Sigmoid colon (tissue), 7 donors: ENCODE data around the gene BCAS3. TPM values are rescaled to one million over a fixed set of nuclear protein-coding genes. Genes with fewer than 3 reads are reported as not detected.

ENCODE experiments used
- DNase-seq: peaks from one replicate; pipeline ENCODE4 v3.0.0-alpha.2; 2019
- H3K27ac ChIP-seq, 4 donors: fragments of 200-600 bp; sonication (generic); one replicate each; pipeline ENCODE4 v1.5.1; 2016 to 2019; ENCODE audit warnings: mild to moderate bottlenecking in 1 of 4
- H3K27me3 ChIP-seq, 3 donors: fragments of 200-600 bp; sonication (generic); one replicate each; pipeline ENCODE4 v1.5.1; 2019; ENCODE audit warnings: mild to moderate bottlenecking in 1 of 3
- H3K36me3 ChIP-seq, 4 donors: fragments of 200-600 bp; sonication (generic); one replicate each; pipeline ENCODE4 v1.5.1; 2016 to 2019
- H3K4me1 ChIP-seq, 4 donors: fragments of 200-600 bp; sonication (generic); one replicate each; pipeline ENCODE4 v1.5.1; 2017 to 2019
- H3K4me3 ChIP-seq, 4 donors: fragments of 200-600 bp; sonication (generic); one replicate each; pipeline ENCODE4 v1.5.1; 2017 to 2019; ENCODE audit warnings: mild to moderate bottlenecking in 2 of 4, moderate library complexity in 1 of 4
- H3K9me3 ChIP-seq, 4 donors: fragments of 200-600 bp in 3 of 4; sonication (generic) in 3 of 4; one replicate each; pipeline versions ENCODE4 v1.5.1 to v1.6.1; 2013 to 2019
- EP300 ChIP-seq, 4 donors: sonication (generic); formaldehyde crosslinking; IDR thresholded peaks; one replicate each; pipeline ENCODE4 v1.6.1; 2017; ENCODE audit warnings: antibody characterized with exemption in 4 of 4
- POLR2A ChIP-seq, 2 donors: fragments of 450-650 bp; IDR thresholded peaks; one replicate each; pipeline ENCODE4 v1.6.1; 2016; ENCODE audit warnings: antibody characterized with exemption in 2 of 2, mild to moderate bottlenecking in 2 of 2, moderate library complexity in 2 of 2
- POLR2AphosphoS5 ChIP-seq, 4 donors: sonication (generic); formaldehyde crosslinking; IDR thresholded peaks; one replicate each; pipeline ENCODE4 v1.6.1; 2017; ENCODE audit warnings: antibody characterized with exemption in 4 of 4
- WGBS, 2 donors: extraction: QIAGEN DNeasy Blood & Tissue Kit; methylation state at CpG; one replicate each; pipeline ENCODE4 v1.1.7; 2013; 5-methylcytosine and 5-hydroxymethylcytosine counted together
- intact Hi-C: fragments of 100-400 bp; cut with DNase I; formaldehyde crosslinking; loops from one replicate; pipeline ENCODE4 v1.15.1; 2023
- polyA plus RNA-seq, 3 donors: library from polyadenylated mRNA; stranded (reverse); fragments of 200-250 nt; gene quantifications; one replicate each; pipeline ENCODE4 v1.2.3, GENCODE V29; 2013
- total RNA-seq, 4 donors: library from RNA; depleted of rRNA; stranded (reverse); fragments of >200 nt; gene quantifications; one replicate each; pipeline ENCODE4 v1.1.0, GENCODE V29; 2016
- TF ChIP-seq, protein P1 (sequence below), 4 experiments: fragments of 450-650 bp in 3 of 4; fragments of 200-600 bp in 1 of 4; IDR thresholded peaks; one replicate each; pipeline ENCODE4 v1.5.1; 2016 to 2019; ENCODE audit warnings: antibody characterized with exemption in 4 of 4, mild to moderate bottlenecking in 3 of 4, moderate library complexity in 2 of 4
- donor health status: healthy with polysubstance abuse.
- donor health status: Bipolar disorder and iron deficiency.
- donor health status: healthy.

Gene BCAS3
- total and polyA plus RNA-seq, 7 donors = 6.3 to 38.5 (median 28.5) TPM

DNA sequence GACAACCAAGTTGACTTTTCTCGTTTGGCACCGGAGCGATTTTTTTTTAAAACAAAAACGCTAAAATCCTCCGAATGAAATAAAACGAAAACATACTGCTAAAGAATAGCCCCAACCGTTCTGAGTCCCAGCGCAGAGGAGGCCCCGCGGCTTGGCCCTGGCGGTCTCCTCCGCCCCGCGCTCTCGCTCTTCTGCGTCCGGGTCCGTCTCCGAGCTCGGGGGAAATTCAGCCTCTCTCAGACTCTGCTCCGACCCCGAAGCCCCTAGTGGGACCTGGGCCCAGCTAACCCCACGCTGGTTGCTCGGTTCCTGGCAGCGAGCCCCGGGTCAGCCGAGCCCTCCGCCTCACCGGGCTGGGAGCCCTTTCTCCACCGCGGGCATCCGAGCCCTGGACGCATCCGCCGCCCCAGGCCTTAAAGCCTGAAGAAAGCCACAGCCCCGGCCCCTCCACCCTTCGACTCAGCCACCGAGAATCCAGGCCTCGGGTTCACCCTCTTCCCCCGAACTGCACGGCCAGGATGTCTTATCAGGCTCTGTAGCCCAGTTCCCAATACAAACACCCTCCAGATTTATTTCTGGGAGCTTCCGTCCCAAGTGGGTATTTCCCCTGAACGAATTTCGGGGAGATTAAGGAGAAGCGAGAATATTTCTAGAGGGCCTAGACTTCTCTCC lies 723.2 kb downstream of the BCAS3 start:
- Histone ChIP-seq H3K27ac (peak overlapping the region; percentile 7 to 92 (median 26)), H3K4me1 (peaks cover 0 to 79% (median 75%) of the 10 kb centered on the region in 4 donors), H3K36me3 (no peaks in the 10 kb centered on the region), H3K4me3 (peak overlapping the region; percentile 18 to 46 (median 40)), H3K9me3 (no peaks in the 10 kb centered on the region), H3K27me3 (peaks cover 87 to 100% (median 96%) of the 10 kb centered on the region in 3 donors)
- 5 to 6% methylated on average over 45 of the region's 45 CpGs for WGBS, 2 donors
- TF ChIP-seq EP300 (IDR thresholded peaks at IDR 0.05) (no peak), POLR2AphosphoS5 (IDR thresholded peaks at IDR 0.05) (peak in 1 of 4 donors; percentile 25)
- TF ChIP-seq, protein P1, sequence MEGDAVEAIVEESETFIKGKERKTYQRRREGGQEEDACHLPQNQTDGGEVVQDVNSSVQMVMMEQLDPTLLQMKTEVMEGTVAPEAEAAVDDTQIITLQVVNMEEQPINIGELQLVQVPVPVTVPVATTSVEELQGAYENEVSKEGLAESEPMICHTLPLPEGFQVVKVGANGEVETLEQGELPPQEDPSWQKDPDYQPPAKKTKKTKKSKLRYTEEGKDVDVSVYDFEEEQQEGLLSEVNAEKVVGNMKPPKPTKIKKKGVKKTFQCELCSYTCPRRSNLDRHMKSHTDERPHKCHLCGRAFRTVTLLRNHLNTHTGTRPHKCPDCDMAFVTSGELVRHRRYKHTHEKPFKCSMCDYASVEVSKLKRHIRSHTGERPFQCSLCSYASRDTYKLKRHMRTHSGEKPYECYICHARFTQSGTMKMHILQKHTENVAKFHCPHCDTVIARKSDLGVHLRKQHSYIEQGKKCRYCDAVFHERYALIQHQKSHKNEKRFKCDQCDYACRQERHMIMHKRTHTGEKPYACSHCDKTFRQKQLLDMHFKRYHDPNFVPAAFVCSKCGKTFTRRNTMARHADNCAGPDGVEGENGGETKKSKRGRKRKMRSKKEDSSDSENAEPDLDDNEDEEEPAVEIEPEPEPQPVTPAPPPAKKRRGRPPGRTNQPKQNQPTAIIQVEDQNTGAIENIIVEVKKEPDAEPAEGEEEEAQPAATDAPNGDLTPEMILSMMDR (IDR thresholded peaks at IDR 0.05) = peak in 1 of 4 experiments; percentile 13
- peak; percentile 58 for DNase-seq
- intact Hi-C loops = loop anchor here (5.0 kb wide), 1 partner anchor 149 kb away; no protein-coding TSS in a partner anchor

DNA sequence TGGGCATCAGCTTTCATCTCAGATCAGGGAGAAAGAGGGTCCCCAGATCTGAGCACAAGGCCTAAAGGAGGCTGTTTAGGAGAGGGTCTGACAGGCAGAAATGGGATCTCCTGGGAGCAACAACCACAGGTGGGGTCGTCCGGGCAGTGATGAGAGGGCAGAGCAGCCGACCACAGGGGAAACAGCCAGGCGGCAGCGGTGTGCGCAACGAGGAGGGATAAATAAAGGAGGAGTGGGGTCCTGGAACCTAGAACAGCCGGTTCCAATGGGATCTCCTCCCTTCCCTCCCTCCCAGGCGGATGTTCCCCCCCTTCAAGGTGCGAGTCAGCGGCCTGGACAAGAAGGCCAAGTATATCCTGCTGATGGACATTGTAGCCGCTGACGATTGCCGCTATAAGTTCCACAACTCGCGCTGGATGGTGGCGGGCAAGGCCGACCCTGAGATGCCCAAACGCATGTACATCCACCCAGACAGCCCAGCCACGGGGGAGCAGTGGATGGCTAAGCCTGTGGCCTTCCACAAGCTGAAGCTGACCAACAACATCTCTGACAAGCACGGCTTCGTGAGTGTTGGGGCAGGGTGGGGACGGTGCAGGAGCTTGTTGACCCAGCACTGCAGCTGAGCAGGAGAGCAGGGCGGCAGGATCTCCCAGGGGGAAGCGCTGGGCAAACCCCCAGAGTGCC lies 723.9 kb downstream of the BCAS3 start:
- Histone ChIP-seq H3K36me3 (no peaks in the 10 kb centered on the region), H3K27ac (peak overlapping the region; percentile 7 to 92 (median 26)), H3K27me3 (peaks cover 86 to 100% (median 96%) of the 10 kb centered on the region in 3 donors), H3K4me3 (peak overlapping the region in 3 of 4 donors; percentile 37 to 46 (median 43)), H3K9me3 (no peaks in the 10 kb centered on the region), H3K4me1 (peaks cover 0 to 73% (median 69%) of the 10 kb centered on the region in 4 donors)
- intact Hi-C loops = loop anchor here (5.0 kb wide), 1 partner anchor 149 kb away; no protein-coding TSS in a partner anchor
- 13 to 18% methylated on average over 25 of the region's 25 CpGs for WGBS, 2 donors
- DNase-seq = no peak
- no peak for TF ChIP-seq POLR2A (IDR thresholded peaks at IDR 0.05)
- TF ChIP-seq, protein P1 (IDR thresholded peaks at IDR 0.05) = no peak
- TF ChIP-seq EP300 (IDR thresholded peaks at IDR 0.05) = no peak
- TF ChIP-seq POLR2AphosphoS5 (IDR thresholded peaks at IDR 0.05) = no peak

DNA sequence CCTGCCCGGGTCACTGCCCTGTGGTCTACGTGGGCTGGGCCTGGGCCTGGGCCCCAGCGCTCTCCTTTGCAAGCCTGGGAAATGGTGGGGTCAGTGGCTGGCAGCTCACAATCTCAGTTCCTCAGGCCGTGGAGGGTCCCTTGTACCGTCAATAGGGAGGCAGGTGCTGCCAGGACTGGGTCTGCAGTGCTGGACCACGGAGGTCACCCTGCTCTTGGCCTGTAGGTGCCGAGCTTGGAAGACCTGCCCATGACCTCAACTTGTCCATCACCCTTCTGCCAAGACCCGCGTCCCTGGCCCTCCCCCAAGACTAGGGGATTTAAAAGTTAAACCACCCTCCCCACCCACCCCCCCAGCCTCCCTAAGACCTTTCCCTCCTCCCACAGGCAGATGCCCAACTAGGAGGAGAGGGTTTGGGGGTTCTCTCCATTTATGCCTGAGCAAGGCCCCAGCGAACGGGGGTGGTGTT lies 724.5 kb downstream of the BCAS3 start:
- H3K36me3 ChIP-seq = no peaks in the 10 kb centered on the region
- TF ChIP-seq POLR2A (IDR thresholded peaks at IDR 0.05) = no peak
- TF ChIP-seq EP300 (IDR thresholded peaks at IDR 0.05) = no peak
- TF ChIP-seq POLR2AphosphoS5 (IDR thresholded peaks at IDR 0.05) = no peak
- TF ChIP-seq, protein P1 (IDR thresholded peaks at IDR 0.05) = no peak
- H3K27ac ChIP-seq = peak overlapping the region in 2 of 4 donors; percentile 31 to 92
- DNase-seq = peak; percentile 59
- 10 to 15% methylated on average over 11 of the region's 11 CpGs for WGBS, 2 donors
- peaks cover 0 to 67% (median 64%) of the 10 kb centered on the region in 4 donors for H3K4me1 ChIP-seq
- H3K9me3 ChIP-seq = no peaks in the 10 kb centered on the region
- intact Hi-C loops = loop anchor here (5.0 kb wide), 1 partner anchor 150 kb away; no protein-coding TSS in a partner anchor
- peak overlapping the region in 3 of 4 donors; percentile 10 to 46 (median 43) for H3K4me3 ChIP-seq
- peaks cover 80 to 100% (median 95%) of the 10 kb centered on the region in 3 donors for H3K27me3 ChIP-seq

DNA sequence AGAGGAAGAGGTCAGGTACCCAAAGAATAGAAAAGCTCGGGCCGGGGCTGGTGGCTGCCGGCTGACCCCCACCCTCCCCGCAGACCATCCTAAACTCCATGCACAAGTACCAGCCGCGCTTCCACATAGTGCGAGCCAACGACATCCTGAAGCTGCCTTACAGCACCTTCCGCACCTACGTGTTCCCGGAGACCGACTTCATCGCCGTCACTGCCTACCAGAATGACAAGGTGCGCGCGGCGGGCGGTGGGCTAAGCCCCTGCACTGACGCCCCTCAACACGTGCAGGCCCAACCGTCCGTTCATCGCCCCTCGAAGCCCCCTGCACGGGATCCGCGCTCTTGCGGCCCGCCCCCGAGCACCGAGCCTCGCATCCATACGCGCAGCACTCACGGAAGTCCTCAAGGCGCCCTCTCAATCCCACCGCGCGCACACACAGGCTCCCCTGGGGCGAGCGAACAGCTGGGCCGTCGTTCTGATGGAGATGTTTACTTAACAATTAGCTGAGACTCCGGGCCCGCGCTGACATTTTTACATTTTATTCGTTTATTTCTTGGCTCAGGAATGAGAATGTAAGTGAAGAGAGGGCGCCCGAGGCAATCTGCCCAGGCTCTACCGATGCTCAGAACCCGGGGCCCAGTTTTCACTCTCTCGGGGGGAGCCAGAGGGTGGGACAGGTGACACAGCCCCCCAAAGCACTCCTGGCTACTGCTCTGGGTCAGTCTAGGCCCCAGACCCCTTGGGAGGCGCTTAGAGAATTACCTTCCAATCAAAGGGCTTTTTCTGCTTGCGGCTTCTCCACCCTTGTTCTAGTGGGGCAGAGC lies 725.5 kb downstream of the BCAS3 start:
- peak overlapping the region in 3 of 4 donors; percentile 0 to 25 (median 1) for H3K27ac ChIP-seq
- intact Hi-C loops = loop anchor here (5.0 kb wide), 1 partner anchor 151 kb away; no protein-coding TSS in a partner anchor

More for the DNA sequence above, 725.5 kb downstream of the BCAS3 start:
- Histone ChIP-seq H3K27me3 (peaks cover 74 to 100% (median 95%) of the 10 kb centered on the region in 3 donors), H3K4me3 (peak overlapping the region in 3 of 4 donors; percentile 14 to 28 (median 17)), H3K4me1 (peaks cover 0 to 57% (median 54%) of the 10 kb centered on the region in 4 donors), H3K9me3 (no peaks in the 10 kb centered on the region), H3K36me3 (no peaks in the 10 kb centered on the region)
- TF ChIP-seq, protein P1 (IDR thresholded peaks at IDR 0.05) = no peak
- peak in 2 of 4 donors; percentile 54 to 68 for TF ChIP-seq POLR2AphosphoS5 (IDR thresholded peaks at IDR 0.05)
- no peak for DNase-seq
- WGBS, 2 donors = 3 to 8% methylated on average over 55 of the region's 55 CpGs
